GM08714 (cell line): ENCODE results near the gene MGAM2.

Experiments
- H3K4me3 ChIP-seq: fragments of 200-500 bp; sonication (Bioruptor generic); 2 replicates; pipeline ENCODE4 v1.5.1; 2014; ENCODE audit warnings: mild to moderate bottlenecking, low read length, inconsistent platforms
- ZNF274 ChIP-seq: IDR thresholded peaks from 2 replicates; pipeline ENCODE4 v1.6.1; 2012; ENCODE audit warnings: mild to moderate bottlenecking, low read depth, low read length

Gene MGAM2

DNA sequence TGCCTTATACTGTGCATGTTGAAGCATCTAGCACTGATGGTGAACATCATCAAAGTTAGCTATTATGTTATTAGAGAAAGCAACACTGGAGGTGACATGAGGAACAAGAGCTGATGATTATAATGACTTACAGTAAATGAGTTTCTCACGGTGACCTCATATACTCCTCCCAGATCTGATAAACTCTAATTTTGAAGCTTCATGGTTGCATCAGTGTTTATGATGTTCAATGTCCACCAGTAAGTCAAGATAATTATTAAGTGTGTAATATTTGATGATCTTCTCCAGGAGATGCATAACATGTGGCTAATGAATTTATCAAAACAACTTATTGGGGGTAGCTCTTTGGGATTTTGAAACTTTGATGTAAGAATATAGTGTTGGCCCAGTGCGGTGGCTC, 27.5 kb downstream of the MGAM2 start:
- no peak for TF ChIP-seq ZNF274
- no peak overlapping the region for H3K4me3 ChIP-seq

DNA sequence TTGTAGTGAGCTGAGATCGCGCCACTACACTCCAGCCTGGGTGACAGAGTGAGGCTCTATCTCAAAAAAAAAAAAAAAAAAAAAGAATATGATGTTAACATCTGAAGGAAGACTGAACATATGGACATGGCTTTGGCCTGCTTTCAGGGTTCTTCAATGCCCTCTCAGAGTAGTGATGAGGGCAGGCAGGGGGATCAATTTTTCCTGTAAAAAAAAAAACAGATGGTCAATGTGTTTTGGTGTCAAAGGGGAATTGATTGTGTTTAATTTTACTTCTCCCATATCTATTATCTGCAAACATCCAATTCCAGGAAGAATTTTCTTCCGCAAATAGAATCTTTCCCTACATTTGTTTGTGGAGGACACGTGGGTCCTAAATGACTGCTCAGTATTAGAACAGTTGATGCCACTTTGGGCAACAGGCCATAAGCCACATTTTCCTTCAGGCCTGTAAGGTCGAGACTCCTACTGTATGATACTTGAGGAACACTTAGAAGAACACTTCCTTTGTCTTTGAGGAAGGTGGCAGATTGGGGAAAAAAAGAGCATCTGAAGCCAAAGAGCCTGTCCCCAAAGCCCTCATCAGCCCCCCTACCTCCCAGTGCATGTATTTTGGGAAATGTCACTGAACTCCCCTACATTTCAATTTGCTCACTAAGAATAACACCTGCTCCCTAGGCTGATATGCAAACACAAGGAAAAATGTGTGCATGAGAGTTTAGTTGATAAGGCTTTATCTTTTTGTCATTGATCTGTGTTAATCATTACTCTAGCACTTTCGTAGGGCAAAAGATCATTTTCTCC, 28.3 kb downstream of the MGAM2 start:
- H3K4me3 ChIP-seq = no peak overlapping the region
- no peak for TF ChIP-seq ZNF274

DNA sequence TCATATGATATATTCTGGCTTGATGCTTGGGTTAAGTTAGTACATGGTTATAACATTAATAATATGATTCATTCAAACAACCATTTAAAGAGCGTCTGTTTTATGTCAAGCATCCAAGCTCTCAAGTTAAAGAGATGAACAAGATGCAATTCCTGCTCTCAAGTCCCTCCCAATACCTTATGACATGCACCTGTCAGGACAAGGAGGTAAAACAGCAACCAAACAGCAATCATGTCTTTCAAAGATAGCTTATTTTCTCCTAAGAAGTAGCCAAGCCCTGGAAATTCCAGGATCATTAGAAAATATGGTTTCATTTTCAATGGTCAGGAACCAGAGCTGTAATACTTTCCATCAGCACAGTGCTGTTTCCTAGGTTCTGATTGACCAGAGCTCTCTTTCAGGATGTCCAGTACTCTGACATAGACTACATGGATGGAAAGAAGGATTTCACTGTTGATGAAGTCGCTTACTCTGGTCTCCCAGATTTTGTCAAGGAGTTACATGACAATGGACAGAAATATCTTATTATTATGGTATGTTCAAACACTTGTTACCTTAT, 29.0 kb downstream of the MGAM2 start:
- H3K4me3 ChIP-seq = no peak overlapping the region
- TF ChIP-seq ZNF274 = no peak

DNA sequence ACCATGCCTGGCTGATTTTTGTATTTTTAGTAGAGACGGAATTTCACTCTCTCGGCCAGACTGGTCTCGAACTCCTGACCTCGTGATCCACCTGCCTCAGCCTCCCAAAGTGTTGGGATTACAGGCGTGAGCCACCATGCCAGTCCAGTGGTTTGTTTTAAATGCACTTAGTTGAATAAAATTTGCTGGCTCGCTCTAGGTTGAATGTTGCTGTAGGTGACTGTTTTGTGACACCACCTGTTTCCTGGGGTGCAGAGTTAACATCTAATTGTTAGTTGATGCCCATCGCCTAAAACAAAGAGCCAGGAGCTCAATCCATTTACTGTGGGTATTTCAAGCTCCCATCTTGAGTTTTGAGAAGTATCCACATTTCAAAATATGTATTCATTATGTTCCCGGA, 31.2 kb downstream of the MGAM2 start:
- no peak for TF ChIP-seq ZNF274

DNA sequence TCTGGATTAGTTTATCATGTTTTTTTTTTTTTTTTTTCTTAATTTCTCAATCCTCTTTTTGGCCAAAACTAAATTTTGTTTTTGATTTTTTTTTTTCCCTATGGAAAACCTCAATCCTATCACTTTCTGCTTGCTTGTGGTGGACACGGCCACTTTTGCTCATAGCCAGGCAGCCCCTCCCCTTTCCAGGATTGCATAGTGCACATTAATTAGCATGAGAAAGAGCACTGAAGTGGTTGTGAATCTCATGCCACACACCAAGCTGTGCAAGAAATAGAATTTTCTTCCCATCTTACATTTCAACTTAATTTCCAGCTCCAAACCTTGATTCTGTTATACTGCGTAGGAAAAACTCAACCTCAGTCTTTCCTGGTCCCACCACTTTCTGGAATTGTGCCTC, 34.6 kb downstream of the MGAM2 start:
- no peak overlapping the region for H3K4me3 ChIP-seq
- TF ChIP-seq ZNF274 = no peak

More for the DNA sequence above, 31.2 kb downstream of the MGAM2 start:
- H3K4me3 ChIP-seq = no peak overlapping the region

DNA sequence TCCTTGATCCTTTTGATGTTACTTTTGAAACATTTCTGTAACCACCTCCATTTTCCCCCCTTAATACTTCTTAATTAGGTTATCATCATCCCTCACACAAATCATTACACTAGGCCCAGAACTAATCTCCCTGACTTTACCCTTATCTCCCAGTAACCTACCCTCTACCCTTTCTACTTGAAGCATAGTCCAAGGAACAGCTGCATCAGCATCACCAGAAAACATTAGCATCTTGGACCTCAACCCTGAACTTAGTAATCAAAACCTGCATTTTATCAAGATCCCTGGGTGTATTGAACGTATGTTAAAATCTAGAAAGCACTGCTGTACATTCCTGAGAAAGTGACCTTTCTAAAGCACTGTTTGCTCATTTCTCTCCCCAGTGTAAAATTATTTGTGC, 38.8 kb downstream of the MGAM2 start:
- TF ChIP-seq ZNF274 = no peak

DNA sequence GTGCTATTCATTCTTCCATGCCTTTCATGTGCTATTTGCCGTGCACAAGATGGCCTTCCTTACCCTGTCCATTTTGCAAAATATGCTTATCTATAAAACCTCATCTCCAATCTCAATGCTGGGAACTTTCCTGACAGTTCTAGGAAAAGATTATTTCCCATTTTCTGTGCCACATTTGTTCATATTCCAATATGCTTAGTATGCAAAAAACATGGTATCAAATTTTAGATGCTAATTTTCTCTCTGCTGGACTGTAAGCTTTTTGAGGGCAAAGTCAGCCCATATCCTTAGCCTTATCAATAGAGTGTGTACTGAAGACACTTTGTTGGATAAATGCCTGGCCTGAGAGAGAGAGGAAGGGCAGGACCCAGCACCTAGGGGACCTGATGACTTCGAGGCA, 39.4 kb downstream of the MGAM2 start:
- no peak overlapping the region for H3K4me3 ChIP-seq
- TF ChIP-seq ZNF274 = no peak

More for the DNA sequence above, 38.8 kb downstream of the MGAM2 start:
- no peak overlapping the region for H3K4me3 ChIP-seq

DNA sequence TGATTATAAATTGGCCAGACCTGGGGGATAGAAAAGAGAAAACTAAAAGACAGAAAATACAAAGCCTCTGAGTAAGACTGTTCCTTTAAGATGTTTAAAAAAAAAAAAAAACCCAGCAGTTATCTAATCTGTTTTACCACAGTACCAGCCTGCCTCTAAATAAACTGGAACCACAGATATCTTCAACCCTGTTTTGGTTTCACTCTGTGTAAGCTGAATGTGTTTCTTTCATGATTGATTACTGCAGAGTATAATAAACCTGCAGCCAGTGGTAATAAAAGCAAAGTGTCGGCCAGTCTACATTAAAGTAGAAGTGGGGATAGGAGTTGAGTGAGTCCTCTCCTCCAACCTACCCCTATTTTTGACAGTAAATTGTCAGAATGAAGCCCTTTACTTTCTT, 40.6 kb downstream of the MGAM2 start:
- no peak overlapping the region for H3K4me3 ChIP-seq
- TF ChIP-seq ZNF274 = no peak

DNA sequence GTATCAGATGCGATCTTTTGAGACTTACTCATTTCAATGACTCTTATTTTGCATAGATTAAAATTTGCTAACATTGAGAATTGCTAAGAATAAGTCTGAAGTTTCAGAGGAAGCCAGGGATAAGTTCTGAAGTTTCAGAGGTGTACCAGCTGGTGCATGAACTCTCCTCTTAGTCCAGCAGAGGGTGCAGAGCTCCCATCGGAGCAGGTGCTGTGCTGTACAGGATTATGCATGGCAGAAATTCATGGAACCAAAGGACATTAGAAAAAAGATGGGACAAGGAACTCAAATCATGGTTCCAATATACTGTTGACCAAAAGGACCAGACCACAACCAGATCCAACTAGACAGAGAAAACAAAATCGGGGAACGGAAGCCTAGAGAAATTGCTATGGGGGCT, 41.9 kb downstream of the MGAM2 start:
- no peak overlapping the region for H3K4me3 ChIP-seq
- no peak for TF ChIP-seq ZNF274

DNA sequence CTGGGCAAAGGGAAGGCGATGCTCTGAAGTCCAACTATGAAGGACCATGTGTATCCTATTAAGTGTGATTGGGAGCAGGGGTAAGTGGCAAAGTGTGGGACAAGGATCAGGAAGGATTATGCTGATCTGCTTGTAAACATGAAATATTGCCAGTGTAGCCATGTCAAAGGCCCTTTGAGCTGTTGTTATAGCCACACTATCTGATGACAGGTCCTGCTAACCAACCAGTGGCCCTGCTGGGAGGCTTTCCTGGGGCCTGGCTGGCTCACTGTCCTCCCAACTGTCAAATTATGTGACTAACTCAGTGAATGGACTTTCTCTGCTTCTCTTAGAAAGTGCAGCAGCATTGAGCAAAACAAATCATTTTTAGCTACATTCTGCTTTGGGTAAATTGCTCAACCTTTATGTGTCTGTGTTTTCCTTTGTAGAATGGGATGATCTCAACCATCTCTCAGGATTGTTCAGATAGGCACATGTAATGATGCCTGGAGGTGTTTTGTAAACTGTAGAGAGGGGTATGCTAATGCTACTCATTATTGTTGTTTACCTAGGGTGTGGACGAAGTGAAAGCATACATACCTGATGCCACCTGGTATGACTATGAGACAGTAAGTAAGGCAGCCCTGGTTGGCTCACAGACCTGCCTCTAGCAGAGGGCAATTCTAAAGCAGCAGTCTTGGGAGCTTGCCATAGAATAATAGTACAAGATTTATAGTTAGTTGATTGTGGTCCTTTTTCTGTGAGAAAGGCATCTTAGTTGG, 47.4 kb downstream of the MGAM2 start:
- H3K4me3 ChIP-seq = no peak overlapping the region
- TF ChIP-seq ZNF274 = no peak

DNA sequence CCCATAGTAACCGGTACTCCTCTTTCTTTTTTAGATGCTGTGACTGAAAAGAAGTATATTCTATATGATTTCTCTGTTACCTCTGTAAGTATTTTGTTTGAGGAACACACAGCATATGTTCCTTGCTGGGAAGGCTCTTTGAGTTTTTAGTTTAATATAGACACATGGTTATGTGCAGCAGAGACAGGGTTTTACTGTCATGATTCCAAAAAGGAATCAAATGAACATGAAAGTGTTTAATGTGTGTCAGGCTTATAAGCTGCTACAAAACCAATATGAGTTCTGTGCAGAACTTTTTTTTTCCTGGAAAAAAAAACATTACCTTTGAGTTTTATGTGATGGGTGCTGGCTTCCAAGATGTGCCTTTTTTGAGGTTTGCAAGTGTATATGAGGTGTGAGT, 50.4 kb downstream of the MGAM2 start:
- TF ChIP-seq ZNF274 = no peak
- H3K4me3 ChIP-seq = no peak overlapping the region

DNA sequence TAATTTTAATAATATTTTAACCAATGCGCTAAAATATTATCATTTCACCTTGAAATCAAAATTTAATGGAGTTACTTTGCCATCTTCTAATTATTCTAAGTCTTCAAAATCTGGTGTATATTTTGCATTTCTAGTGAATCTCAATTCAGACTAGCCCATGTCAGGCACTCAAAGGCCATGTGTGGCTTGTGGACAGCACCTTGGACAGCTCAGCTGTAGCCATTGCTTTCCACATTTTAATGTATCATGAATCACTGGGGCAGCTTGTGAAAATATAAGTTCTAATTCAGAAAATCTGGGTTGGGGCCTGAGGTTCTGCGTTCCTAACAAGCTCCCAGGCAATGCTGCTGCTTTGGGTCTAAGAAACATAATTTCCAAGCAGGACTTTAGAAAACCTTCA, 57.2 kb downstream of the MGAM2 start:
- TF ChIP-seq ZNF274 = no peak
- H3K4me3 ChIP-seq = no peak overlapping the region

DNA sequence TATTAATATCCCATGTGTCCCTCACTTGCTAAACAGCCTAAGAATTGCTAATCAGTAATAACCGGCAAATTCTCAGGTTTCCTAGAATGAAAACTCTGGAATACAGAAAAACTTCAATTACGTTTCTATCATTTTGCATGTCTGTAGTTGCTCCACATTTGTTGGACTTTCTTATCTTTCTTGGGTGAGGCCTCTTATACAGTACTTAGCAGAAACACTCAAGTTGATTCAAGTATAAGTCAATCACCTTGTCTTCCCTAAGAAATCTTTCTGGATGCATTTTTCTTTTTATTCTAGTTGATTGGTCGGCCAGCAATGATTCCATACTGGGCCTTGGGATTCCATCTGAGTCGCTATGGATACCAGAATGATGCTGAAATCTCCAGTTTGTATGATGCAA, 61.4 kb downstream of the MGAM2 start:
- no peak overlapping the region for H3K4me3 ChIP-seq
- TF ChIP-seq ZNF274 = no peak

DNA sequence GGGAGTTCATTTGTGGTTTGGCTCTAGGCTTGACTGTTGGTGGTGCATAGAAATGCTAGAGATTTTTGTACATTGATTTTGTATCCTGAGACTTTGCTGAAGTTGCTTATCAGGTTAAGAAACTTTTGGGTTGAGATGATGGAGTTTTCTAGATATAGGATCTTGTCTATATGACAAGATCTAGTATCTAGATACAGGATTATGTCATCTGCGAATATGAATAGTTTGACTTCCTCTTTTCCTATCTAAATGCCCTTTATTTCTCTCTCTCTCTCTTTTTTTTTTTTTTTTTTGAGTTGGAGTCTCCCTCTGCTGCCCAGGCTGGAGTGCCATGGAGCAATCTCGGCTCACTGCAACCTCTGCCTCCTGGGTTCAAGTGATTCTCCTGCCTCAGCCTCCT, 62.9 kb downstream of the MGAM2 start:
- TF ChIP-seq ZNF274 = no peak

DNA sequence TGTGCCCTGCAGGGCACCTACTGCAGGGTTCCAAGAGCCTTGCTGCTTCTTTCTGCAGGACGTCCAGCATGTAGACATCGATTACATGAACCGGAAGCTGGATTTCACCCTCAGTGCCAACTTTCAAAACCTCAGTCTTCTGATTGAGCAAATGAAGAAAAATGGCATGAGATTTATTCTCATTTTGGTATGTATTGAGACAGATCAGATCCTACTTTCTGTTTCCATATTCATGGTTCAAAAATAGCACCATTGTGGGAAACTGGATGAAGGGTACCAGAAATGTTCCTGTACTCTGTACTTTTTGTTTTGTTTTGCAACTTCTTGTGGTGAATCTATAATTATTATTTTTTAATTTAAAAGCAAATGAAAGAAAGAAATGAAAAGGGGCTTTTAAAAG, 64.1 kb downstream of the MGAM2 start:
- no peak for TF ChIP-seq ZNF274
- H3K4me3 ChIP-seq = no peak overlapping the region

More for the DNA sequence above, 62.9 kb downstream of the MGAM2 start:
- no peak overlapping the region for H3K4me3 ChIP-seq
